Osteocyte (in vitro differentiated cells): ENCODE data around the gene PTPRD. TPM values are rescaled to one million over a fixed set of nuclear protein-coding genes. Genes with fewer than 3 reads are reported as not detected.

Source experiments
- DNase-seq: peaks from one replicate; pipeline ENCODE4 v3.0.0; 2021; ENCODE audit warnings: mixed read lengths; ENCODE audit not compliant: unreplicated experiment; ENCODE audit errors: extremely low spot score
- H3K27ac Mint-ChIP-seq: one replicate; pipeline ENCODE4 v1.8.0; 2021; ENCODE audit warnings: mild to moderate bottlenecking, mixed read lengths; ENCODE audit not compliant: unreplicated experiment
- H3K27me3 Mint-ChIP-seq: one replicate; pipeline ENCODE4 v1.8.0; 2021; ENCODE audit warnings: mixed read lengths; ENCODE audit not compliant: unreplicated experiment
- H3K36me3 Mint-ChIP-seq: one replicate; pipeline ENCODE4 v1.8.0; 2021; ENCODE audit warnings: mixed read lengths; ENCODE audit not compliant: unreplicated experiment
- H3K4me1 Mint-ChIP-seq: one replicate; pipeline ENCODE4 v1.8.0; 2021; ENCODE audit warnings: mixed read lengths; ENCODE audit not compliant: unreplicated experiment
- H3K4me3 Mint-ChIP-seq: one replicate; pipeline ENCODE4 v1.8.0; 2021; ENCODE audit warnings: mild to moderate bottlenecking, moderate library complexity, mixed read lengths; ENCODE audit not compliant: unreplicated experiment
- H3K9me3 Mint-ChIP-seq: one replicate; pipeline ENCODE4 v1.8.0; 2021; ENCODE audit warnings: mixed read lengths; ENCODE audit not compliant: unreplicated experiment
- total RNA-seq: library from RNA; stranded (reverse); gene quantifications from 2 replicates; pipeline ENCODE4 v1.2.1, GENCODE V29; 2021
- TF ChIP-seq, protein P1 (sequence below): fragments of 200-600 bp; sonication (generic); IDR thresholded peaks from 2 replicates; pipeline ENCODE4 v1.5.0; 2021; ENCODE audit warnings: antibody characterized with exemption, mild to moderate bottlenecking, moderate library complexity

PTPRD gene
- total RNA-seq, 1 donor from 2014 or later = 5.4 TPM

DNA sequence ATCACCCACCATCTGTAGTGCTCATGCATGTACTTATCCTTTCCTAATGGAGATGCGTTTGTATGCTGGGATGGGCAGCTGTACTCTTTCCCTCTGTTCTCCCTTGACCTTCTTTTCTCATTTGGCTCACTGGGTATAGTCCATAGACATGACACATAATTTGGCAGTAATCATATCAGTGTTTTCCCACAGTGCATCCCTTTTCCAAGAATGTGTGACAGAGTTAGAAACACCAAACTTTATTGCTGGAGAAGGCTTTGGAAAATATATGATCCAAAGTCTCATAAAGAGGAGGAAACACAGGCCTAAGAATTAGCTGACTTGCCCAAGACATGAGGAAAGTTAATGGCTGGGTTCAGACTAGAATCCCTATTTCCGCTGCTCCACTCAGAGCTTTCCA lies 1579.8 kb downstream of the PTPRD start:
- no peak overlapping the region for H3K27ac Mint-ChIP-seq
- H3K9me3 Mint-ChIP-seq = no peaks in the 10 kb centered on the region
- no peak overlapping the region for H3K4me3 Mint-ChIP-seq
- H3K36me3 Mint-ChIP-seq = no peaks in the 10 kb centered on the region
- TF ChIP-seq, protein P1, sequence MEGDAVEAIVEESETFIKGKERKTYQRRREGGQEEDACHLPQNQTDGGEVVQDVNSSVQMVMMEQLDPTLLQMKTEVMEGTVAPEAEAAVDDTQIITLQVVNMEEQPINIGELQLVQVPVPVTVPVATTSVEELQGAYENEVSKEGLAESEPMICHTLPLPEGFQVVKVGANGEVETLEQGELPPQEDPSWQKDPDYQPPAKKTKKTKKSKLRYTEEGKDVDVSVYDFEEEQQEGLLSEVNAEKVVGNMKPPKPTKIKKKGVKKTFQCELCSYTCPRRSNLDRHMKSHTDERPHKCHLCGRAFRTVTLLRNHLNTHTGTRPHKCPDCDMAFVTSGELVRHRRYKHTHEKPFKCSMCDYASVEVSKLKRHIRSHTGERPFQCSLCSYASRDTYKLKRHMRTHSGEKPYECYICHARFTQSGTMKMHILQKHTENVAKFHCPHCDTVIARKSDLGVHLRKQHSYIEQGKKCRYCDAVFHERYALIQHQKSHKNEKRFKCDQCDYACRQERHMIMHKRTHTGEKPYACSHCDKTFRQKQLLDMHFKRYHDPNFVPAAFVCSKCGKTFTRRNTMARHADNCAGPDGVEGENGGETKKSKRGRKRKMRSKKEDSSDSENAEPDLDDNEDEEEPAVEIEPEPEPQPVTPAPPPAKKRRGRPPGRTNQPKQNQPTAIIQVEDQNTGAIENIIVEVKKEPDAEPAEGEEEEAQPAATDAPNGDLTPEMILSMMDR = no peak
- no peaks in the 10 kb centered on the region for H3K4me1 Mint-ChIP-seq
- DNase-seq = no peak
- H3K27me3 Mint-ChIP-seq = no peaks in the 10 kb centered on the region

DNA sequence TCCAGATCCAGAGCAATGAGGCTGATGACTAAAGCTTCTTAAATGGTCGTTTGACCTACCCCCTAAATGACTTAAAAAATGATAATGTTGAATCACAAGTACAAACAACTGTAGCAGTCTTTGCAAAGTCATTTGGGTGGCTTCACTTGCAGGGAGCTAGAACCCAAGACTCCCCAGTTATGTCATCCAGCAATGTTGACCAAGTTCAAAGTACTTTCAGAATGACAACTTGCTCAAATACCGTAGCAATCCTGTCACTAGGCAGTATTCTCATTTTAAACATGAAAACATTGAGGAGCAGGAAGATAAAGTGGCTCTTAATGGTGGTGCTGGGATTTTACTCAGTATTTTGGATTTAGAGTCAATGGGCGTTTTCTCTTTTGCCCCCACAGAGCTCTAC lies 1596.2 kb downstream of the PTPRD start:
- no peak overlapping the region for H3K27ac Mint-ChIP-seq
- DNase-seq = no peak
- H3K4me3 Mint-ChIP-seq = no peak overlapping the region
- no peaks in the 10 kb centered on the region for H3K36me3 Mint-ChIP-seq
- peaks cover 5% of the 10 kb centered on the region for H3K9me3 Mint-ChIP-seq
- no peaks in the 10 kb centered on the region for H3K27me3 Mint-ChIP-seq
- TF ChIP-seq, protein P1 = no peak
- H3K4me1 Mint-ChIP-seq = no peaks in the 10 kb centered on the region

DNA sequence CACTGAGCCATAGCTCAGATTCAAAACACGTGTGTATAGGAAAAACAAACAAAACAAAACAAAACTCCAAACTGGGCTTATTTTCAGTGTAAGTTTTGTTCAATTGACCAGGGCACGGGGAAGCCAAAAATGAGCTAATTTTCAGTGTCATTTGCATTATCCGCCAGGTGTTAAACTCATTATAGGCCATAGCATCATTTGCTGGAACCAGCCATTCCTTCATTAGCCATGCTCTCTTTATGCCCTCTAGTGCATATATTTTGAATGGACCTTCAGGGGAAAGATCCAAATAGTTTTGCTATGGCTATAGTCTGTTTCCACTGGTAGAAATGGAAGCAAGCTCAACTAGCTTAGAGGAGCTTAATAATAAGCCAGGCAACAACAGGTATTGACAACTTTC lies 1608.0 kb downstream of the PTPRD start:
- Mint-ChIP-seq H3K36me3 (no peaks in the 10 kb centered on the region), H3K9me3 (no peaks in the 10 kb centered on the region), H3K4me1 (no peaks in the 10 kb centered on the region), H3K27ac (no peak overlapping the region), H3K27me3 (no peaks in the 10 kb centered on the region), H3K4me3 (no peak overlapping the region)
- TF ChIP-seq, protein P1 = no peak
- no peak for DNase-seq

DNA sequence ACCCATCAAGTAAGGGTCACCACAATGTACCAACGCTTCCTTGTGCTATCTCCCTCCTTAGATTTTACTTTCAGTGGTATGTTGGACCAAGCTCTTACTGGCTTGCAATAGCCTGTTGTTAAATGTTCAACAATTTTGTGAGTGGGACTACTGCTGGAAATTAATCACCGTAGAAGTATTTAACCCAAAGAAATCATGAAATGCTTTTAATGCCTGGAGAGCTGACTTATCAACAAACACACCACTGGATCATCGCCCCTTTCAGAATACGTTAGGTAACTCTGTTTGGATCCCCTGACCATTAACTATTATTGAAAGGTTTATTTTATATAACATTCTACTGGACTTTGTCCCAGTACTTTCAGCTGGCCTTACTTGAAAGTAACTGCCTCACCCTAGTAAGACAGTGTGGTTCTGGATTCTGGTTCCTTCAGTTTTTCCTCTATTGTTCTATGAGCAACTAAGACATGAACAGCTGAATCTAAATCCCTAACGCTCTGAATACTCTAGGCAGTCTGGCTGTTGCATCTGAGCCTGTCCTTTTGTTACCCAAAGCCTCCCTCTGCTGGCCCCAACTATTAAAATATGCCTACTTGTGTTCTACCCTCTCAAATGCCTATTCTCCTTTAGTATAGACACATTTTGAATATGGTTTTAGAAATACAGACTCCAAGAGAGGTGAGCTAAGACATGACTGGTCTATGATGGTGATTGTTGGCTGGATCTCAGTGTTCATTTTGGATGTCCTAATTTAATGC lies 1609.8 kb downstream of the PTPRD start:
- no peak overlapping the region for H3K27ac Mint-ChIP-seq
- H3K4me1 Mint-ChIP-seq = no peaks in the 10 kb centered on the region
- no peaks in the 10 kb centered on the region for H3K36me3 Mint-ChIP-seq
- H3K9me3 Mint-ChIP-seq = peaks cover 9% of the 10 kb centered on the region
- H3K4me3 Mint-ChIP-seq = no peak overlapping the region
- H3K27me3 Mint-ChIP-seq = no peaks in the 10 kb centered on the region
- DNase-seq = no peak
- TF ChIP-seq, protein P1 = no peak

DNA sequence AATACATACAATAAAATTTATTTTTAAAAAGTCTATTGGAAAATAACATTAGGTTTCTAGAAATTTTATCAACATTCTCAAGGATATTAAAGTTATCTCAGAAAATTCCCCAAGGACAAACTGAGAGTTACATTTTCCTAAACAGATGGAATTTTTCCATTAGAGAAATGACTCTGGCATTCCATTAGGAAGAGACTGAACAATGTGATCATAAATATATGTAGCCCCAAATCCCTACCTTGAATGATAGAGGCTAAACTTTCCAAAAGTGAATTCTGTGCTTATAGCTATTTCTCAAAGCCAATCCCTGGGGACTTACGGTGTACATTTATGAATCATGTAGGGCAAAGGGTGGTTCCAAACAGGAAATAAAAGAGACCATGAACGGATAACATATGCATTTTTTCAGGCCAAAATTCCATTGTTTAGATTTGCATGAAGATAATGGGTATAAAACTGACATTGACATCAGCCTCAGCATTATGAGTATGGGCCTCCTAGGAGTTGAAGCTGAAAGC lies 1632.2 kb downstream of the PTPRD start:
- H3K4me3 Mint-ChIP-seq = no peak overlapping the region
- H3K4me1 Mint-ChIP-seq = no peaks in the 10 kb centered on the region
- DNase-seq = no peak

More for the DNA sequence above, 1632.2 kb downstream of the PTPRD start:
- Mint-ChIP-seq H3K9me3 (no peaks in the 10 kb centered on the region), H3K36me3 (no peaks in the 10 kb centered on the region), H3K27ac (no peak overlapping the region), H3K27me3 (no peaks in the 10 kb centered on the region)
- TF ChIP-seq, protein P1 = no peak
